Renal pelvis (tissue), 4 donors: ENCODE measurements around the gene GNPDA1. TPM values are rescaled to one million over a fixed set of nuclear protein-coding genes. Genes with fewer than 3 reads are reported as not detected.

Experiments used
- DNase-seq: peaks from one replicate; pipeline ENCODE4 v3.0.0-alpha.2; 2013
- polyA plus RNA-seq, 3 donors: library from polyadenylated mRNA; unstranded; fragments of 120-200 nt; gene quantifications; one replicate each; pipeline ENCODE4 v1.2.1, GENCODE V29; 2013; ENCODE audit not compliant: insufficient read length in 3 of 3

GNPDA1 gene
- polyA plus RNA-seq, 3 donors = 64.7 to 70.6 (median 68.5) TPM

DNA sequence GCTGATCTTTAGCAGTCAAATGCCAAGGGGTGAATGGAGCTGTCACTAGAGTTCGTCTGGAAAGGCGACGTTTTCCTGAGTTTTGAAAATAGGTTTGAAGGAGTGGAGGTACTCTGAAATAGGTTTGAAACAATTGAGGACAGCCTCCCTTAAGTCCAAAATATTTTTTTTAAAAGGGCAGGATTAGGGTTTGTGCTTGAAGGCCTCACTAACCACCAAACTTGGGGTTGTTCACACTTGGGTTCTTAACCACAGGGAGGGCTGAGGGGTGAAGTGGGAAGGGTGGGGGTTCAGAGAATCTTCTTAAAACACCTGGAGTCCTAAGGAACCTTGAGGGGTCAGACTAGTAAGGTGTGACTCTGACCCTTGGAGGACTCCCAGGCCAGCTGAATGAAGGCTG is 51.4 kb downstream of the GNPDA1 start:
- no peak for DNase-seq

DNA sequence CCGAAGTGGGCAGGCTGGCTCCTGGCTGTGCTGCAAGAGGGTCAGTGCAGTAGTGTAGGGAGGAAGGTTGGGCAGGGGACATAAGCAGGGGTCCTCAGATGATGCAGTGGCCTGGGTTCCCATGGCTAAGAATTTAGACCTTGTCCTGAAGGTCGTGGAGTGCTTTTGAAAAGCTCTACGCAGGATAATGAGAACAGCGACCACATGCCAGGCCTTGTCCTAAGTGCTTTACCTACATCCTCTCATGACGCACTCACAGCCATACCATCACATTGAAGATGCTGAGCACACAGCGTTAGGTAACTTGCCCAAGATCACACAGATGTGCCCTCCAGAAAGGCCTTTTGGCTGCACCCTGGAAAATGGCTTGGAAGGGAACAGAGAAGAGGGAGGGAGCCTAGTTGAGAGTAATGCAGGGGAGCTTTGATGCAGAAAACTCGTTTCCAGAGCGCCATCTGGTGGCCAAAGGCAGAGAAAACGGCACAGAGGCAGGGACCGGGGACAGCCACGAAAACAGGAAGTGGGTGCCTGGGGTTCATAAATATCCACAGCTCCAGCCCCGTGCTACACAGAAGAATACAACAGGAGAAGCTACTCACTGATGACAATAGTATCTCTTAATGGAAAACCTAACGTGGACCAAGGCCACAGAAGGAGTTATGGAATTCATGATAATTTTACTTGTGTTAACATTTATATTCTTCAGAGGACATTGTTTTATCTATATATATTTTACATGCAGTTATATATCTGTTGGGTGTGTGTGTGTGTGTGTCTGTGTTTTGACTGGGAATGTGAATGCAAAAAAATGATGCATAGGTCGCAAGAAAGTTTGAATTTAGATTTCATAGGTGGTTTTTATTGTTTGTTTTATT is 52.1 kb downstream of the GNPDA1 start:
- peak; percentile 89 for DNase-seq

DNA sequence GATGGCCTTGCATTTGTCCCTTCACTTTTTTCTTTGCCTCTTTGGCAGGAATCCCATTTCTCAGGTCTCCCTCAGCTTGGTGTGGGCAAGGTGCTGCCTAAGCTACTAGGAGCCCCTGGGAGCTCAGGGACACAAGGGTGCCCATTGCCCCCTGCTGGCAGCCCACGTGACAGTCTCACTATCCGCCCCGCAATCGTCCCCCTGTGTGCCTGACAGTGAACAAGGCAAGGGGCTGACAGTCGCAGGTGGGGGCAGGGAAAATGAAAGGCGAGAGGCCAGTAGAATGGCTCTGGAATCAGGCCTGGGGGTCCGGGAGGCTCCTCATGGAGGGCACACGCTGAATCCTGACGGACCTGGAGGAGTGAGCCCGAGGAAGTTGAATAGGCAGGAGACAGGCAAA is 52.8 kb downstream of the GNPDA1 start:
- no peak for DNase-seq

DNA sequence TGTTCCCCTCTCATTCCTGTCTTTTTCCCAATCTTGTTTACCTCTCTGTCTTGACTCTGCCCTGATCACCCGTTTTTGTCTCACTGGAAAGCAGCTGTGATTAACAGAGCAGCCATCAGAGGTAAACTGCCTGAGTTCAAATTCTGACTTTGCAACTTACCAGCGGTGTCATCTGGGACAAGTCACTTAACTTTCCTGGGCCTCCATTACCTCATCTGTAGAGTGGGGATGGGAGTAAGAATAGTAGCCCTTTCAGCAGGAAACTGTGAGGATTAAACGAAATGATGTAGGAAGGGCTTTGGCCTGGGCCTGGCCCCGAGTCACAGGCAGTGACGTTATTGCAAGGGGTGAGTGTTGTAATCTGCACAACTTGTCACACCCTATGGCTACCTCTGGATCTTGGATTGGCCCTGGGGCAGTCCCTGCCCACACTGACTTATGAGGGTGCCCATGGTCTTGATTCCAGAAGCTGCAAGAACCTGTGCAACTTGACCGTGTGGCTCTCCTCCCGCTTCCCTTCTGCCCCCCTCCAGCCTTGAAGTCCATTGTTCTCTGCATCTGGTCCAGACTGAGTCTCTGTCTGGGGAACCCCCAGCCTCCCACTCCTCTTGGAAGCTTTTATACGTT is 54.2 kb downstream of the GNPDA1 start:
- DNase-seq = no peak

- peak; percentile 73 for DNase-seq
Observed at GRCh38 chr5:141958113-141958512, 54.7 kb downstream of the GNPDA1 start, which contains the start of gene PCDH12. PCDH12 (minus strand) TSS chr5:141958202; CDS start chr5:141957851, 351 bp downstream.

- no peak for DNase-seq
Observed at GRCh38 chr5:141957367-141957996, 55.3 kb downstream of the GNPDA1 start.

DNA sequence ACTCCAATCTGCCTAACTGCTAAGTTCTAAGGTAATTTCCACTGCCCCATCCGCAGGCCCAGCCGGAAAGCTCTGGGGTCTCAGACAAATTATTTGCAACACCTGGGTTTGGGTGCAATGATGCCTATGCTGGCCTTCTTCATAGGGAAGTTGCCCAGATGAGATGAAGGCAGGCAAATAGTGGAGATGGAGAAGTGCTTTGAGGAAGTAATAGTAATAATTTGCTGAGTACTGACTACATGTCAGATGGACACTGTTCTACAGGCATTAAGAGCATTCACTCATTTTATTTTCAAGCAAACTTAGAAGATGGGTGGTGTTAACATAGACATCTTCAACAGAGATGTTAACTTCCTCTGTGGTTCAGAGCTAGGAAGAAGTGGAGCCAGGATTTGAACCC is 58.6 kb downstream of the GNPDA1 start:
- no peak for DNase-seq

DNA sequence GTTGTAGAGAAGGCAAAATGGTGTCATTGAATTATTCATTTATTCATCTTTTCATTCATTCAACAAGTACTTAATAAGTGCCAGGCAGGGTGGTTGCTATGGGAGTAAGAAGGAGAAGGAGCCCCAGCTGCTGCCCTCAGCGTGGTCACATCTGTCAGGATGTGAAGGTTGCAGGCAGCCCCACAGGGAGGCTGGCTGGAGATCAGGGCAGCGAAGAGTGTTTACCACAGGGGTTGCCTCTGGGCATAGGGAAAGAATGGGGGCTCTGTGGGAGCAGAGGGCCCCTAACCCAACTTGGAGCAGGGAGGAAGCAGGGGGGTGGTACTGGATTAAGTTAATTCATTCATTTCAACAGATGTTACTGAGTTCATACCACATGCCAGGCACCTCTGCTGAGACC is 60.8 kb downstream of the GNPDA1 start:
- no peak for DNase-seq

- peak; percentile 46 for DNase-seq
Observed at GRCh38 chr5:141951332-141951781, 61.5 kb downstream of the GNPDA1 start.

Other genes starting within 250 kb of the GNPDA1 start
- 10 to 100 TPM; 23.9 to 30.4 (median 24.8) TPM for gene PCDH1, start 134.6 kb downstream of the GNPDA1 start, polyA plus RNA-seq
- 100 to 1,000 TPM in 2 of 3 donors, 10 to 100 TPM in 1; 99.9 to 143 (median 142) TPM for gene DELE1, start 89.2 kb downstream of the GNPDA1 start, polyA plus RNA-seq
- gene PCDH12, start 54.8 kb downstream of the GNPDA1 start, polyA plus RNA-seq = 10 to 100 TPM; 15.7 to 18.1 (median 17.8) TPM
- gene RNF14, start 43.9 kb downstream of the GNPDA1 start, polyA plus RNA-seq = 10 to 100 TPM; 54.8 to 65.4 (median 55.5) TPM
- 100 to 1,000 TPM; 111 to 127 (median 114) TPM for gene NDFIP1, start 95.8 kb upstream of the GNPDA1 start, polyA plus RNA-seq